HEK293T (cell line): ENCODE data around the gene NDUFB7.

ENCODE experiments used
- CTCF ChIA-PET: fragments of 350-600 bp; formaldehyde crosslinking; extraction: SDS; loops from one replicate; lab custom pipeline; 2021; ENCODE audit warnings: antibody characterized with exemption, inconsistent platforms; lab: Yijun Ruan, JAX
- POLR2A ChIA-PET: fragments of 350-600 bp; formaldehyde crosslinking; extraction: SDS; loops from one replicate; lab custom pipeline; 2020; ENCODE audit warnings: antibody characterized with exemption, inconsistent platforms; lab: Yijun Ruan, JAX
- DNase-seq: peaks from one replicate; pipeline ENCODE4 v3.0.0; 2012; ENCODE audit warnings: mixed read lengths; ENCODE audit errors: extremely low spot score
- ARNT ChIP-seq: fragments of 450-650 bp; IDR thresholded peaks from 2 replicates; pipeline ENCODE4 v1.6.1; 2017; ENCODE audit warnings: mild to moderate bottlenecking
- BHLHE40 ChIP-seq: fragments of 450-650 bp; IDR thresholded peaks from 2 replicates; pipeline ENCODE4 v1.6.1; 2016; ENCODE audit warnings: mild to moderate bottlenecking, moderate library complexity, borderline replicate concordance
- CTBP1 ChIP-seq: fragments of 450-650 bp; IDR thresholded peaks from 2 replicates; pipeline ENCODE4 v1.6.1; 2016; ENCODE audit warnings: borderline replicate concordance
- ELF4 ChIP-seq: fragments of 450-650 bp; IDR thresholded peaks from 2 replicates; pipeline ENCODE4 v1.6.1; 2017; ENCODE audit warnings: antibody characterized with exemption
- FOXA1 ChIP-seq: fragments of 450-650 bp; IDR thresholded peaks from 2 replicates; pipeline ENCODE4 v1.6.1; 2016; ENCODE audit warnings: mild to moderate bottlenecking
- FOXK2 ChIP-seq: fragments of 450-650 bp; IDR thresholded peaks from 2 replicates; pipeline ENCODE4 v1.6.1; 2016; ENCODE audit warnings: mild to moderate bottlenecking
- FOXM1 ChIP-seq: fragments of 450-650 bp; IDR thresholded peaks from 2 replicates; pipeline ENCODE4 v1.6.1; 2017; ENCODE audit warnings: mild to moderate bottlenecking, borderline replicate concordance
- HDGF ChIP-seq: fragments of 450-650 bp; IDR thresholded peaks from 2 replicates; pipeline ENCODE4 v1.6.1; 2017; ENCODE audit warnings: antibody characterized with exemption, borderline replicate concordance
- L3MBTL2 ChIP-seq: fragments of 450-650 bp; conservative IDR thresholded peaks from 2 replicates; pipeline ENCODE4 v1.6.1; 2016; ENCODE audit warnings: mild to moderate bottlenecking
- LEF1 ChIP-seq: fragments of 450-650 bp; IDR thresholded peaks from 2 replicates; pipeline ENCODE4 v1.6.1; 2017; ENCODE audit warnings: mild to moderate bottlenecking, borderline replicate concordance
- NFRKB ChIP-seq: fragments of 450-650 bp; IDR thresholded peaks from 2 replicates; pipeline ENCODE4 v1.6.1; 2016; ENCODE audit warnings: mild to moderate bottlenecking, moderate library complexity
- PKNOX1 ChIP-seq: fragments of 450-650 bp; IDR thresholded peaks from 2 replicates; pipeline ENCODE4 v1.6.1; 2016
- SP1 ChIP-seq: fragments of 450-650 bp; IDR thresholded peaks from 2 replicates; pipeline ENCODE4 v1.6.1; 2017
- SUZ12 ChIP-seq: fragments of 450-650 bp; IDR thresholded peaks from 2 replicates; pipeline ENCODE4 v1.6.1; 2016; ENCODE audit warnings: mild to moderate bottlenecking
- TARDBP ChIP-seq: fragments of 450-650 bp; IDR thresholded peaks from 2 replicates; pipeline ENCODE4 v1.6.1; 2016
- ZNF384 ChIP-seq: fragments of 450-650 bp; IDR thresholded peaks from 2 replicates; pipeline ENCODE4 v1.6.1; 2016

The NDUFB7 gene

GRCh38 chr19:14561847-14562351, 10.0 kb downstream of the NDUFB7 start:
- ChIA-PET POLR2A (interaction anchor here (1.1 kb wide), 1 partner anchor 10 kb away, joined by 3 read pairs; the partner anchor contains the start of gene NDUFB7), CTCF (interaction anchor here (0.6 kb wide), 1 partner anchor 28 kb away, joined by 3 read pairs; no protein-coding TSS in a partner anchor)
- DNase-seq, result no peak
- TF ChIP-seq HDGF, result no peak
- no peak for TF ChIP-seq NFRKB
- no peak for TF ChIP-seq FOXM1
- TF ChIP-seq TARDBP, result no peak
- TF ChIP-seq ELF4, result no peak
- TF ChIP-seq FOXK2, result no peak
- TF ChIP-seq LEF1, result no peak
- no peak for TF ChIP-seq ZNF384
- no peak for TF ChIP-seq L3MBTL2
- no peak for TF ChIP-seq SUZ12
- no peak for TF ChIP-seq ARNT
- no peak for TF ChIP-seq SP1
- TF ChIP-seq PKNOX1, result no peak
- no peak for TF ChIP-seq BHLHE40
- no peak for TF ChIP-seq FOXA1
- no peak for TF ChIP-seq CTBP1

DNA sequence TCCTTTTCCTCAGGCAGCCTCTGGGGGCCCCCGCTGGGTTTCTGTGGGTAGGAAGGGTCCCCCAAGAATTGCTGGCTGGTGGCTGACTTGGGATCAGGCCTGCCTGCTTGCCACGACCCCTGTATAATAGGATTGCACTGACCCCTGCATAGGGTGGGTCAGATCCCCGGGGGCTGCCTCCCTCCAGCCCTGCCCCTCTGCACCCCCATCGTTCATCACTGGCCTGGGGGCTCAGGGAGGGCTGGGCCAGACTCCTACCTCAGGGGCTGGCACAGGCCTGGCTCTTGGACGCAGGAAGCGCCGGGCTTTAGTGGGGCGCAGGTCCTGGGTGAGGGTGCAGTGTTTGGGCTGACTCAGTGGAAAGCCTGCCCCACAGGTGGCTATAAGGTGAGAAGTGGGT, 10.6 kb downstream of the NDUFB7 start:
- TF ChIP-seq HDGF (no peak), ARNT (no peak), PKNOX1 (no peak), ELF4 (no peak), BHLHE40 (no peak), FOXA1 (no peak), FOXM1 (no peak), L3MBTL2 (no peak), NFRKB (no peak), CTBP1 (no peak), ZNF384 (no peak), SP1 (no peak), SUZ12 (no peak), TARDBP (no peak)
- DNase-seq, result no peak
- ChIA-PET POLR2A (no interaction called here), CTCF (no interaction called here)

GRCh38 chr19:14560776-14561108, 11.1 kb downstream of the NDUFB7 start:
- DNase-seq, result no peak
- ChIA-PET CTCF (no interaction called here), POLR2A (no interaction called here)
- TF ChIP-seq PKNOX1, result no peak
- no peak for TF ChIP-seq ARNT
- no peak for TF ChIP-seq LEF1
- no peak for TF ChIP-seq CTBP1
- no peak for TF ChIP-seq FOXK2
- TF ChIP-seq HDGF, result no peak
- TF ChIP-seq ELF4, result no peak
- no peak for TF ChIP-seq ZNF384

- DNase-seq, result no peak
- POLR2A ChIA-PET, result interaction anchor here (0.7 kb wide), 1 partner anchor 12 kb away, joined by 3 read pairs; the partner anchor contains the start of gene NDUFB7
These were observed 11.7 kb downstream of the NDUFB7 start for GRCh38 chr19:14559916-14560775.

More at GRCh38 chr19:14559916-14560775, 11.7 kb downstream of the NDUFB7 start:
- CTCF ChIA-PET, result no interaction called here
- TF ChIP-seq ARNT, result no peak
- no peak for TF ChIP-seq L3MBTL2
- TF ChIP-seq TARDBP, result no peak
- no peak for TF ChIP-seq BHLHE40
- TF ChIP-seq FOXM1, result no peak
- no peak for TF ChIP-seq HDGF
- TF ChIP-seq NFRKB, result no peak
- TF ChIP-seq LEF1, result no peak
- no peak for TF ChIP-seq SP1
- no peak for TF ChIP-seq PKNOX1
- no peak for TF ChIP-seq CTBP1
- TF ChIP-seq FOXA1, result no peak
- TF ChIP-seq ELF4, result no peak
- TF ChIP-seq FOXK2, result no peak
- TF ChIP-seq SUZ12, result no peak
- TF ChIP-seq ZNF384, result no peak
